HG03095 (cell line): ENCODE measurements around the gene SOX18.

Experiments
- ATAC-seq: cut with Tn5 transposase; IDR thresholded peaks from one replicate; pipeline ENCODE4 v1.9.1; 2021; ENCODE audit warnings: moderate library complexity; ENCODE audit not compliant: unreplicated experiment

The SOX18 gene

DNA sequence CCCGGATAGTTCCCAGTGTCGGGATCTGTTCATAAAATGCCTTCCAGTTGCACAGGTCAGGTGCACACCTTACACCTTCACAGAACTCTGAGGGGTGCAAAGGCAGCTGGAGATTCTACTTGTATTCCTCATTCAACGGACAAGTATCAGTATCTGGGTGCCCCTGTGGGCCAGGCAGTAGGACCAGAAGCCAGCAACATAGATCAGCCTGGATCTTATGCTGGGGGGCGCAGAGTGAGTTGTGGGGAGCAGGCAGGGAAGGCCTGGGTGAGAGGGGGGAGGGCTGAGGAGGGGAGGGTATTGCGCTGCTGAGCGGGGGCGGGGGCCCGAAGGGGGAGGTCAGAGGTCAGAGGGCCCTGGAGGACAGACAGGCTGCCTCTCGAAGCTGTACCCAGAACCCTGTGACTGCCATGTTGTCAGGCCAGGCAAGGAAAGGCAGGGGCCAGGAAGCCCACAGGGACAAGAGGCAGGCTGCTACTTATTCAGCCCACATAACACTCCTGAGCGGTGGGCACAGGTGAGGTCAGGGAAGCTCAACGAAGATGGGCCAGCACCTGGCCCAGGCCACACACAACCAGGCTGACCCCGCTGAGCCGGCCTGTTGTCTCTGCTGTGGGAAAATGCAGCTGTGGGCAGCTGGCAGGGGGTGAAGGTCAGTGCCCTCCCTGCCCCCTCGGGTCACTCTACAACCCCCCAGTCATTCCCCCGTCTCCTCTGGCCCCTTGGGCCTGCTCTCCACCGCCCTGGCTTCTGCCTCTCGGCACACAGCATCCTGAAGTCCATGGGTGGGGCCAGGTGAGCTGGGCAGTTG is 31.6 kb upstream of the SOX18 start:
- no peak for ATAC-seq

DNA sequence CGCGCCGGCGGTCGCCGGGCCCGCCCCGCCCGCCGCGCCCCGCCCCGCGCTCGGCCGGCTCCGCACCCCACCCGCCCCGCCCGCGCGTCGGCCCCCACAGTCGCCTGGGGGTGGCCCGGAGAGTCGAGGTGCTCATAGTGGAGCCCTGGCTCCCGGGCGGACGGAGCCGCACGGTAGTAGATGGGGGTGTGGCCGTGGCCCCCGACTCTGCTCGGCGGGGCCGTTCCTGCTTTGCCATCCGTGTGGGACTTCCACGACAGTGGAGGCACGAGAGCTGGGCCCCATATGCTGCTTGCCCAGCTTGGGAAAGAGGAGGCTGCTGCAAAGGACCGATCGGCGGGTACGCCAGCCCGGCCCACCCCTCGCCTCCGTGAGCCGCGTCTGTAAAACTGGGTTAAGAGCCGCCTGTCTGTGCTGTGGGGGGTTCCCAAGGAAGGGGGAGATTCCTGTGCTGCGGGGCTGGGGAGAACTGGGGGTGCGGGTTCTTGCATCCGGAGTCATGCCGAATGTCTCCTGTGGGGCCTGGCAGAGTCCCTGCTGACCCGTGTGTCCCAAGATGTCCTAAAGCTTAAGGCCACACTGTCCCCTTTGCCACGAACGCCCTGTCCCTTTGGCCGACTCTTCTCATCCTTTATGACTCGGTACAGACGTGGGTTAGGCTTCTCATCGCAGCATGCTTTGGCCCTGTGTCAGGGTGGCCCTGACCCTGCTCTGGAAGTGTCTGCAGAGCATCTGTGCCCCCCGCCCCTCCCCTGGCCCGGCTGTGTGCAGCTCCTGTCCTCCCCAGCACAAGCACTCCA is 30.8 kb upstream of the SOX18 start, which contains the start of gene OPRL1:
Gene OPRL1 (plus strand): TSS at position 70 of the 800 bp plus-strand sequence. CDS start 12,639 bp downstream, outside the sequence.
- ATAC-seq: no peak

GRCh38 chr20:64079273-64080012 is 30.0 kb upstream of the SOX18 start, which contains the start of gene RGS19:
Gene RGS19, minus strand, starts transcription at chr20:64079518. Its CDS starts 2,632 bp downstream, at chr20:64076886.
- ATAC-seq: no peak

DNA sequence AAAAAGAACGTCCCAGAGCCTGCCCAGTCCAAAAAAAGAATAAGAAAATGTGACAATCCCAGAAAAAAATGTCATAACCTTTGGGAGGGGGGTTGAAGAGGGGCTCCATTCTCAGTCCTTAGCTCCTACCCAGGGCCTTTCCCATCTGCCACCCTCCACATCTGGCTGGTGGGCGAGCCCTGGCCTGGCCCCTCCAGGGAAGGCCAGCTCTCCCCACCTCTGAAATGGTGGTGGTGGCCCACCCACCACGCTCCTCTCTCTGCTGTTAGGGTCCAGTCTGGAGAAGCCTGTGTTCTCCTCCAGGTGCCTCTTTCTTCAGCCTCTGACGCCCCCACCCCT is 29.5 kb upstream of the SOX18 start:
- ATAC-seq: no peak

GRCh38 chr20:64077876-64078551 is 28.6 kb upstream of the SOX18 start:
- ATAC-seq: no peak

GRCh38 chr20:64077541-64077875 is 28.1 kb upstream of the SOX18 start:
- ATAC-seq: no peak

DNA sequence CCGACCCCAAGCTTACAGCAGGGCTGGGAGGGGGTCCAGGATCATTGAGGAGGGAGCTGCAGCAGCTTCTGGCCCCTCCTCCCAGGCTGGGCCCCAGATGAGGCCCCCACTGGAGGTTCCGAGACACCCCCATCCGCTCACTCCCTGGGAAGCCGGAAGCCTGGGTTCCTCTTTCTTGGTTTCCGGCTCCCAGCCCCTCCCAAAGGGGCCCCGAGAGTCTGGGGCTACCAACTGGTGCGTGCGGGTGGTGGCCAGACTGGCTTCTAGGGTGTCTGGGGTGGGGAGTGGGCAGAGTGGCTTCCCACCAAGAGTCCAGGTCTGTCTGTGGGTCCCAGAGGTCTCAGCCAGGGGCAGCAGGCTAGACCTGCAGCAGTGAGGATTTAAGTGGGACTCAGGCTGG is 27.7 kb upstream of the SOX18 start:
- no peak for ATAC-seq

DNA sequence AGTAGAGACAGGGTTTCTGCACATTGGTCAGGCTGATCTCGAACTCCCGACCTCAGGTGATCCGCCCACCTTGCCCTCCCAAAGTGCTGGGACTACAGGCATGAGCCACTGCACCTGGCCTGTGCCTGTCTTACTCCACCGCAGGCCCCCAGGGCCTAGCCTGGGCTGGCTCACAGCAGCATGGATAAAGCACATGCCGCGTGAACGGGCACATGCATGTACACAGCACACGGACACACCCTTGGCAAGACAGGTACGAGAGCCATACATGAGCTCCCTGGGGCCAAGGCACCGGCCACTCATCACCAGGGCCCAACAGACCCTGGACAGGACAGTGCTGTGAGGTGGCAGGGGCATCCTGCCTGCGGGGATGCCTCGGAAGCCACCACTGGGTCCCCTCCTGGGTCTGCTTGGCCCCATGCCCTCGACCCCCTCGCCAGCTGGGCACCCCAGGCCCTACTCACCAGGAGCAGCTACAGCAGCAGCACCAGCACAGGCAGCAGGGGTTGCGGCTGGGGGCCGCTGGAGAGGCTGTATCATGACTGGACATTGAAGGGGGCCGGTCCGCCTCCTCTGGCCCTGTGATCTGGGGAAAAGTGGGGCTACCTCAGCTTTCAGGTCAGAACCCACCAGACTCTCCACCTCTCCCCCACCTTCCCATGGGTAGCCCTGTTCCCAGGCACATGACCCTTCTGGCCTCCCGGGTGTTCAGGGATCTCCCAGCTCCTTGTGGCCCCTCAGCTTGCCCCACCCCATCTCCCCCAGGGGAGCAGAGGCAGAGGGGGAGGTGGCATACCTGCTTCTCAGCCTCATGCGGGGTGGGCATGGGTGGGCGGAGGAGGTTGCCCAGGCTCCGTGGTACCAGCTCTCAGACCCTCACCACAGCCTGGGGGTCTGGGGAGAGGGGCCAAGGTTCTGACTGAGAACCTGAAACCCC is 26.9 kb upstream of the SOX18 start:
- ATAC-seq: no peak

- no peak for ATAC-seq
Observed at GRCh38 chr20:64075556-64075955, 26.1 kb upstream of the SOX18 start.

DNA sequence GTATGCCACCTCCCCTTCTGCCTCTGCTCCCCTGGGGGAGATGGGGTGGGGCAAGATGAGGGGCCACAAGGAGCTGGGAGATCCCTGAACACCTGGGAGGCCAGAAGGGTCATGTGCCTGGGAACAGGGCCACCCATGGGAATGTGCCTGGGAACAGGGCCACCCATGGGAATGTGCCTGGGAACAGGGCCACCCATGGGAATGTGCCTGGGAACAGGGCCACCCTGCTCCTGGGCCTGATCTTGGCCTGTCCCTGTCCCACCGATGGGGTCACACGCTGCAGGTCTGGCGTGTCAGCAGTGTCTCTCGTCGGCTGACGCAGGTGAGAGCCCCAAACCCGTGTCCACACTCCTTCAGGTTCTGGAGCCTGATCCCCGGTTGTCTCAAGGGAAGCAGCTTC is 25.5 kb upstream of the SOX18 start:
- ATAC-seq: no peak

DNA sequence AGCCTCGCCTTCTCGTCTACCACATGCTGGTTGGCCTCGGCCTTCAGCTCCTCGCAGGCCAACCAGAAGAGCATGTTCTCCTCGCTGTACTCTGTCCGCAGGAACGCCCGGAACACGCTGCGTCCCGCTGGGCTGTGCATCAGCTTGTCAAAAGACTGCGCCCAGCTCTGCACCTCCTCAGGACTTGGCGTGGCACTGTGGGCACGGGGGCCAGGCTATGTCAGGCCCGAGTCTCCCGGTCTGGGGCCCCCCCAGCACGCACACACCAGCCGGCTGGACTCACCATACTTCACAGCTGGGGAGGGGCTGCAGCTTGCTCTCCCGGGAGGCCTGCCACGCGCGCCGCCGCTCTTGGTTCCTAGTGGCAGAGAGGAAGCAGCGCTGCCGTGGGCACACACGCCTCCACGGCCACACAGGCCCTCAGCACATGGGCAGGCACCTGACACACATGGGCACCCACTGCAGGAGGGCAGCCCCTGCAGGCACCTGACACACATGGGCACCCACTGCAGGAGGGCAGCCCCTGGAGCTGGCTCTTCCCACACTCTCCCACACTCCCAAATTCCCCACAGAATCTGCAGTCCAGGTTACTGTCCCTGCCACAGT is 24.8 kb upstream of the SOX18 start:
- ATAC-seq: no peak

GRCh38 chr20:64073476-64074183 is 24.2 kb upstream of the SOX18 start:
- ATAC-seq: no peak

DNA sequence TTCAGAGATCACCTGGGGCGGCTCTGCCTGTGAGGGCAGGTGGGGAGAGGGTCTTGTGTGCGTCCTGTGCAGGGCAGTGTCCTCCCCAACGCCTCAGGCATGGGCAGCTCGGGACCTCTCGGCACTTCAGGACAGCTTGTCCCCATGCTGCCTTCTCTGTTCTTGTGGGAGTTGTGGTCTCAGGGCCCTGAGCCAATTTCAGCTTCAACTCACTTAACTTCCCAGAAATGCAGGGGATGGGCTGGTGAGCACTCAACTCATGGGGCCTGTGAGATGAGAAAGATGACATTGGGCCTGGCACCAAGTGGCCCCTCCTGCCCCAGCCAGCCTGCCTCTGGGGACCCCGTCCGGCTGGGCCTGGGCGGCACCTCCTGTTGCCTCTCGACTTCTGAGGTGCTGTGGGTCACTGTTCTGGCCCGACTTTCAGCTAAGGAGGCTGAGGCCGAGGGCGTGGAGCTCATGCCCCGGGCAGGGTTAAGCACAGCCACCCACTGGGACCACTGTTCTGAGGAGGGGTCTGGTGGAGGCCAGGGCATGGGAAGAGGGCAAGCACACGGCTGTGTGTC is 23.1 kb upstream of the SOX18 start:
- no peak for ATAC-seq

DNA sequence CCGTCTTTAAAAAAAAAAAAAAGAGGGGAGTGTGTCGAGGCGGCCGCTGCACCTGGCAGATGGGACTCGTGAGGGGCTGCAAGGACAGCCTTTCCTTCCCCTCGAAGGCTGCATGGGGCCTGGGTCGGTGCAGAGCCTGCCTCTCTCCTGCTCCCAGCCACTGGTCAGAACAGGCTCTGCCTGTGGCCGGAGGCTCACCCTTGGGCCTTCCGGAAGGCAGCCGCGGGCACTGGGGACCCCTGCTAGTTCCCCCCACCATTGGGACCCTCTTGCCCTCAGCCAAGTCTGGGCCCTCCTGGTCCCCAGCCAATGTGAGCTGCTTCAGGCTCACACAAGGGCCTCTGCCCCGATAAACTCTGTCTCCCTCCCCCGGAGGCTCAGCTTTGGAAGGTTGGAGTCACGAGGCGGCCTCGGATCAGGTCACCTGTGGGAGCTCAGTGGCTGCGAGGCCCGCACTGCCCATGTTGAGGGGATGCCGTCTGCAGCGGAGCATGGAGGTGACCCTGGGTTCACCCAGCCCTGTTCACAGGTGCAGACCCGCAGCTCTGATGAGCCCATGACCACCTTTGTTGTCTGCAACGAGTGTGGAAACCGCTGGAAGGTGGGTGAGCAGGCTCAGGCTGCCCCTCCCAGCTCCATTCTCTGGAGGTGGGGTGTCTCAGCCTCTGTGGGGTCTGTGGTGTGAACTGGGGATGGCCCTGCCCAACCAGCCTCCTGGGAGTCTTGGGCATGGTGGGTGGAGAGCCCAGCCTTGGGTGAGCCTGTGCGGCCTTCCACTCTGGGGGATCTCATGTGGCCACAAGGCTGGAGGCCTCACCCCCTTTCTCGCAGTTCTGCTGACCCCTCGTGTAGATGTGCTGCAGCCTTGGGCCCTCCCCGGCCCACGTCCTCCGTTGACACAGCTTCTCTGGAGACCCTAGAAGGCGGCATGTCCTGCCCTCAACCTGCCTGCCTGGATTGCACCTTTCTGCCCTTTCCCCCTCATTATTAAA is 22.2 kb upstream of the SOX18 start:
- ATAC-seq: no peak

GRCh38 chr20:64070244-64070993 is 21.0 kb upstream of the SOX18 start:
- no peak for ATAC-seq

- ATAC-seq: no peak
Observed at GRCh38 chr20:64069614-64070243, 20.3 kb upstream of the SOX18 start.
